ENCODE results near the gene RASGRP3.

- TF ChIP-seq YY1 (IDR thresholded peaks at IDR 0.05; ENCODE audit: low read depth) (no peak), TEAD4 (IDR thresholded peaks at IDR 0.05) (no peak), CREB1 (IDR thresholded peaks at IDR 0.05; ENCODE audit: low read depth) (no peak), FOXM1 (IDR thresholded peaks at IDR 0.05; ENCODE audit: borderline replicate concordance, low read depth) (no peak)
- TF ChIP-seq, protein P1, sequence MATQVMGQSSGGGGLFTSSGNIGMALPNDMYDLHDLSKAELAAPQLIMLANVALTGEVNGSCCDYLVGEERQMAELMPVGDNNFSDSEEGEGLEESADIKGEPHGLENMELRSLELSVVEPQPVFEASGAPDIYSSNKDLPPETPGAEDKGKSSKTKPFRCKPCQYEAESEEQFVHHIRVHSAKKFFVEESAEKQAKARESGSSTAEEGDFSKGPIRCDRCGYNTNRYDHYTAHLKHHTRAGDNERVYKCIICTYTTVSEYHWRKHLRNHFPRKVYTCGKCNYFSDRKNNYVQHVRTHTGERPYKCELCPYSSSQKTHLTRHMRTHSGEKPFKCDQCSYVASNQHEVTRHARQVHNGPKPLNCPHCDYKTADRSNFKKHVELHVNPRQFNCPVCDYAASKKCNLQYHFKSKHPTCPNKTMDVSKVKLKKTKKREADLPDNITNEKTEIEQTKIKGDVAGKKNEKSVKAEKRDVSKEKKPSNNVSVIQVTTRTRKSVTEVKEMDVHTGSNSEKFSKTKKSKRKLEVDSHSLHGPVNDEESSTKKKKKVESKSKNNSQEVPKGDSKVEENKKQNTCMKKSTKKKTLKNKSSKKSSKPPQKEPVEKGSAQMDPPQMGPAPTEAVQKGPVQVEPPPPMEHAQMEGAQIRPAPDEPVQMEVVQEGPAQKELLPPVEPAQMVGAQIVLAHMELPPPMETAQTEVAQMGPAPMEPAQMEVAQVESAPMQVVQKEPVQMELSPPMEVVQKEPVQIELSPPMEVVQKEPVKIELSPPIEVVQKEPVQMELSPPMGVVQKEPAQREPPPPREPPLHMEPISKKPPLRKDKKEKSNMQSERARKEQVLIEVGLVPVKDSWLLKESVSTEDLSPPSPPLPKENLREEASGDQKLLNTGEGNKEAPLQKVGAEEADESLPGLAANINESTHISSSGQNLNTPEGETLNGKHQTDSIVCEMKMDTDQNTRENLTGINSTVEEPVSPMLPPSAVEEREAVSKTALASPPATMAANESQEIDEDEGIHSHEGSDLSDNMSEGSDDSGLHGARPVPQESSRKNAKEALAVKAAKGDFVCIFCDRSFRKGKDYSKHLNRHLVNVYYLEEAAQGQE (IDR thresholded peaks at IDR 0.05; ENCODE audit: low read depth) = no peak
Measured at GRCh38 chr2:33495683-33496082, 19.2 kb downstream of the RASGRP3 start.

All from Ishikawa (cell line).